IMR-90 (cell line): Measurements from ENCODE around the gene DHCR7. TPM values are rescaled to one million over a fixed set of nuclear protein-coding genes. Genes with fewer than 3 reads are reported as not detected.

Source experiments
- ATAC-seq: fragments of 200-7000 bp; cut with Tn5 transposase; 2 replicates; pipeline ENCODE4 v1.9.1; 2020; ENCODE audit warnings: low read depth, mild to moderate bottlenecking, moderate library complexity
- BruUV-seq: library from RNA; stranded (reverse); fragments of 400-500 nt; replicated peaks from 2 replicates; lab custom pipeline; 2021; lab: Mats Ljungman, UMichigan
- CTCF ChIA-PET: fragments of 300-600 bp; formaldehyde crosslinking; extraction: SDS; loops from one replicate; lab custom pipeline; 2021; ENCODE audit warnings: antibody characterized with exemption; lab: Yijun Ruan, JAX
- POLR2A ChIA-PET: fragments of 300-600 bp; sonication (Branson Sonifier 250); formaldehyde crosslinking; loops from one replicate; lab custom pipeline; 2022; ENCODE audit warnings: antibody characterized with exemption; ENCODE audit not compliant: unreplicated experiment; lab: Charles Lee
- DNase-seq: peaks from one replicate; pipeline ENCODE4 v3.0.0; 2013
- H2AFZ ChIP-seq: replicated peaks from 2 replicates; pipeline ENCODE3; 2013; ENCODE audit warnings: low read length, mild to moderate bottlenecking; ENCODE audit not compliant: poor library complexity
- H2AK5ac ChIP-seq: 2 replicates; pipeline ENCODE4 v1.6.1; 2013; ENCODE audit warnings: low read depth, low read length, inconsistent platforms
- H2AK9ac ChIP-seq: replicated peaks from 2 replicates; pipeline ENCODE3; 2013; ENCODE audit warnings: mild to moderate bottlenecking, low read depth, low read length, moderate library complexity; ENCODE audit not compliant: poor library complexity
- H2BK120ac ChIP-seq: 2 replicates; pipeline ENCODE4 v1.6.1; 2013; ENCODE audit warnings: low read depth, low read length, inconsistent platforms
- H2BK15ac ChIP-seq: 3 replicates; pipeline ENCODE4 v1.6.1; 2013; ENCODE audit warnings: low read depth, low read length, inconsistent platforms
- H2BK20ac ChIP-seq: 2 replicates; pipeline ENCODE4 v1.6.1; 2013; ENCODE audit warnings: low read depth, mild to moderate bottlenecking, inconsistent platforms, low read length, moderate library complexity
- H2BK5ac ChIP-seq: 2 replicates; pipeline ENCODE4 v1.6.1; 2013; ENCODE audit warnings: mild to moderate bottlenecking, low read depth, low read length, inconsistent platforms; ENCODE audit not compliant: poor library complexity, severe bottlenecking
- H3K14ac ChIP-seq: replicated peaks from 2 replicates; pipeline ENCODE4 v1.6.1; 2013; ENCODE audit warnings: low read depth, low read length, inconsistent platforms
- H3K18ac ChIP-seq: 2 replicates; pipeline ENCODE4 v1.6.1; 2013; ENCODE audit warnings: low read depth, low read length, control low read depth
- H3K23ac ChIP-seq: 2 replicates; pipeline ENCODE4 v1.6.1; 2013; ENCODE audit warnings: low read depth, low read length, inconsistent platforms
- H3K27ac ChIP-seq: 2 replicates; pipeline ENCODE4 v1.5.1; 2013; ENCODE audit warnings: mild to moderate bottlenecking, control low read depth, low read length; ENCODE audit not compliant: insufficient read depth
- H3K27me3 ChIP-seq: 2 replicates; pipeline ENCODE4 v1.6.1; 2013; ENCODE audit warnings: low read length; ENCODE audit not compliant: control insufficient read depth, insufficient read depth
- H3K36me3 ChIP-seq: 2 replicates; pipeline ENCODE4 v1.6.1; 2013; ENCODE audit warnings: low read length, mixed read lengths; ENCODE audit not compliant: control insufficient read depth, insufficient read depth
- H3K4ac ChIP-seq: 2 replicates; pipeline ENCODE4 v1.6.1; 2013; ENCODE audit warnings: low read depth, low read length, inconsistent platforms
- H3K4me1 ChIP-seq: 2 replicates; pipeline ENCODE4 v1.6.1; 2013; ENCODE audit warnings: low read length, mixed read lengths; ENCODE audit not compliant: control insufficient read depth, insufficient read depth
- H3K4me2 ChIP-seq: 2 replicates; pipeline ENCODE4 v1.6.1; 2013; ENCODE audit warnings: low read depth, mild to moderate bottlenecking, control low read depth, low read length, moderate library complexity
- H3K4me3 ChIP-seq: 2 replicates; pipeline ENCODE4 v1.5.1; 2013; ENCODE audit warnings: low read depth, mild to moderate bottlenecking, control low read depth, low read length, moderate library complexity; ENCODE audit not compliant: insufficient read depth
- H3K56ac ChIP-seq: 2 replicates; pipeline ENCODE4 v1.6.1; 2013; ENCODE audit warnings: low read length, inconsistent platforms; ENCODE audit not compliant: insufficient read depth; ENCODE audit errors: extremely low read depth
- H3K79me1 ChIP-seq, 2 experiments: 2 replicates each; pipeline ENCODE4 v1.6.1; 2013; ENCODE audit warnings: low read length in 2 of 2, inconsistent platforms in 1 of 2, low read depth in 1 of 2
- H3K9ac ChIP-seq: 2 replicates; pipeline ENCODE4 v1.6.1; 2013; ENCODE audit warnings: low read depth, low read length, control low read depth
- H3K9me1 ChIP-seq: 2 replicates; pipeline ENCODE4 v1.6.1; 2013; ENCODE audit warnings: low read length, inconsistent platforms; ENCODE audit not compliant: insufficient read depth
- H3K9me3 ChIP-seq: 2 replicates; pipeline ENCODE4 v1.6.1; 2013; ENCODE audit warnings: low read length; ENCODE audit not compliant: control insufficient read depth, insufficient read depth
- H4K20me1 ChIP-seq: 2 replicates; pipeline ENCODE4 v1.6.1; 2013; ENCODE audit warnings: low read length, inconsistent platforms; ENCODE audit not compliant: insufficient read depth
- H4K5ac ChIP-seq: 2 replicates; pipeline ENCODE4 v1.6.1; 2013; ENCODE audit warnings: mild to moderate bottlenecking, low read depth, low read length, control low read depth
- H4K8ac ChIP-seq, 2 experiments: 2 replicates each; pipeline ENCODE4 v1.6.1; 2013; ENCODE audit warnings: low read depth in 2 of 2, low read length in 2 of 2, control low read depth in 1 of 2, inconsistent platforms in 1 of 2
- H4K91ac ChIP-seq: 2 replicates; pipeline ENCODE4 v1.6.1; 2013; ENCODE audit warnings: low read depth, low read length, inconsistent platforms; ENCODE audit not compliant: insufficient read depth
- FOS ChIP-seq: fragments of 150-350 bp; IDR thresholded peaks from 2 replicates; pipeline ENCODE4 v1.6.1; 2016; ENCODE audit warnings: low read depth, low read length
- MAFK ChIP-seq: IDR thresholded peaks from 2 replicates; pipeline ENCODE4 v1.6.1; 2012; ENCODE audit warnings: low read depth, low read length, improper control_type of control experiment
- MAZ ChIP-seq: IDR thresholded peaks from 2 replicates; pipeline ENCODE4 v1.6.1; 2012; ENCODE audit warnings: low read depth, mild to moderate bottlenecking, low read length, improper control_type of control experiment, moderate library complexity, borderline replicate concordance
- NFE2L2 ChIP-seq: fragments of 150-350 bp; IDR thresholded peaks from 2 replicates; pipeline ENCODE4 v1.6.1; 2016; ENCODE audit warnings: low read depth, mild to moderate bottlenecking, low read length
- RFX5 ChIP-seq: IDR thresholded peaks from 2 replicates; pipeline ENCODE4 v1.8.0; 2012; ENCODE audit warnings: low read depth, mild to moderate bottlenecking, low read length, moderate library complexity
- SMC3 ChIP-seq: fragments of 150-350 bp; IDR thresholded peaks from 2 replicates; pipeline ENCODE4 v1.6.1; 2016; ENCODE audit warnings: low read depth, mild to moderate bottlenecking, antibody characterized with exemption, low read length, moderate library complexity
- WGBS, 2 experiments: methylation state at CpG; one replicate each; pipeline versions ENCODE4 v1.1.5 to v1.1.7; 2013; ENCODE audit warnings: missing lambda C conversion rate in 2 of 2; ENCODE audit not compliant: insufficient read length in 1 of 2; ENCODE audit errors: extremely low coverage in 2 of 2; 5-methylcytosine and 5-hydroxymethylcytosine counted together
- dilution Hi-C: fragments of 300-500 bp; cut with HindIII; formaldehyde crosslinking; loops from one replicate; pipeline ENCODE4 v1.14.3; 2018; ENCODE audit warnings: low sequenced_read_pairs; ENCODE audit not compliant: unreplicated experiment
- in situ Hi-C: fragments of 300-500 bp; cut with MboI; formaldehyde crosslinking; loops from 3 replicates; pipeline ENCODE4 v1.14.3; 2019; ENCODE audit warnings: low sequenced_read_pairs, inconsistent platforms, mixed read lengths
- intact Hi-C: fragments of 100-400 bp; cut with micrococcal nuclease; formaldehyde crosslinking; loops from 2 replicates; pipeline ENCODE4 v1.10.0; 2022
- polyA plus RNA-seq, 3 experiments: library from polyadenylated mRNA; depleted of rRNA; stranded (reverse); fragments of >200 nt; gene quantifications; 2 replicates each; pipeline ENCODE4 v1.2.3, GENCODE V29; 2012; ENCODE audit warnings: low replicate concordance in 1 of 3
- total RNA-seq: library from RNA; depleted of rRNA; stranded (reverse); fragments of >200 nt; gene quantifications from 2 replicates; pipeline ENCODE4 v1.2.3, GENCODE V29; 2012
- TF ChIP-seq, protein P1 (sequence below): fragments of 150-350 bp; IDR thresholded peaks from 2 replicates; pipeline ENCODE4 v1.6.1; 2016; ENCODE audit warnings: low read depth, mild to moderate bottlenecking, low read length, moderate library complexity, borderline replicate concordance

Gene DHCR7
- total and polyA plus RNA-seq, 2 of the 4 experiments (the other 2 are of a cell fraction): 22.0 to 43.3 TPM

DNA sequence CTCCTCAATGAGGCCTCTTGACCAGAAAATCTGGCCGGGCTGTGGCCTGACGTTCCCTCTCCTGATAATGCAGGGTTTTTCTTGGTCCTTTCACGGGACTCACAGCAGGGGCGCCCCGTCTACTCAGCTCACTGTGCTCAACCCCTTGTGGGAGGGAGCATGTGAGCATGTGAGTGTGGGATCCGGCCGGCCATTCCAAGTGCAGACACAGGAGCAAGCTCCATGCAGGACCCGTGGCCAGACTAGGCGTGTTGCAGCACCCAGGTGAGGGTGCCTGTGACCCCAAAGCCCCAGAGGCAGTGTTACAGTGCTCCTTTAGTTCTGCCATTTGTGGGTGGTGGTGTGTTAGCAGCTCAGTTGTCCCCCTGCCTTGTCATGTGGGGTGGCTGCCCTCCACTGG lies 18.0 kb downstream of the DHCR7 start:
- no peak overlapping the region for H2AFZ ChIP-seq
- no peak overlapping the region for H2AK5ac ChIP-seq
- H4K20me1 ChIP-seq: no peaks in the 10 kb centered on the region
- H2BK5ac ChIP-seq: no peak overlapping the region
- no peak overlapping the region for H3K18ac ChIP-seq
- no peaks in the 10 kb centered on the region for H3K9me1 ChIP-seq
- H3K79me1 ChIP-seq: no peaks in the 10 kb centered on the region
- no peak overlapping the region for H3K9ac ChIP-seq
- BruUV-seq: no TSS peak
- H3K4me2 ChIP-seq: no peak overlapping the region
- TF ChIP-seq MAZ: no peak
- TF ChIP-seq MAFK: no peak
- TF ChIP-seq SMC3: no peak
- TF ChIP-seq, protein P1, sequence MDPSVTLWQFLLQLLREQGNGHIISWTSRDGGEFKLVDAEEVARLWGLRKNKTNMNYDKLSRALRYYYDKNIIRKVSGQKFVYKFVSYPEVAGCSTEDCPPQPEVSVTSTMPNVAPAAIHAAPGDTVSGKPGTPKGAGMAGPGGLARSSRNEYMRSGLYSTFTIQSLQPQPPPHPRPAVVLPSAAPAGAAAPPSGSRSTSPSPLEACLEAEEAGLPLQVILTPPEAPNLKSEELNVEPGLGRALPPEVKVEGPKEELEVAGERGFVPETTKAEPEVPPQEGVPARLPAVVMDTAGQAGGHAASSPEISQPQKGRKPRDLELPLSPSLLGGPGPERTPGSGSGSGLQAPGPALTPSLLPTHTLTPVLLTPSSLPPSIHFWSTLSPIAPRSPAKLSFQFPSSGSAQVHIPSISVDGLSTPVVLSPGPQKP: no peak
- no peak for TF ChIP-seq RFX5
- no peak for TF ChIP-seq FOS
- TF ChIP-seq NFE2L2: no peak
- peaks cover 17% of the 10 kb centered on the region for H3K27me3 ChIP-seq
- no peak overlapping the region for H4K8ac ChIP-seq
- H3K4me1 ChIP-seq: no peaks in the 10 kb centered on the region
- no peak overlapping the region for H3K56ac ChIP-seq
- H4K5ac ChIP-seq: no peak overlapping the region
- intact Hi-C loops (no loop called here), in situ Hi-C loops (no loop called here), dilution Hi-C loops (no loop called here)
- DNase-seq (no peak), ATAC-seq (no peak)
- H2BK120ac ChIP-seq: no peak overlapping the region
- no peak overlapping the region for H3K14ac ChIP-seq
- H3K36me3 ChIP-seq: no peaks in the 10 kb centered on the region
- H2BK15ac ChIP-seq: no peak overlapping the region
- H2AK9ac ChIP-seq: no peak overlapping the region
- H3K27ac ChIP-seq: no peak overlapping the region
- no peak overlapping the region for H3K4me3 ChIP-seq
- H4K91ac ChIP-seq: no peak overlapping the region
- H3K9me3 ChIP-seq: no peaks in the 10 kb centered on the region
- H3K4ac ChIP-seq: no peak overlapping the region
- ChIA-PET CTCF (no interaction called here), POLR2A (no interaction called here)
- H2BK20ac ChIP-seq: no peak overlapping the region
- no peak overlapping the region for H3K23ac ChIP-seq
- WGBS, 2 experiments: 90% methylated on average over 6 of the region's 9 CpGs; no CpG with 5 or more reads in 1 of the 2 experiments
